Psoas muscle (tissue), 8 donors: ENCODE results near the gene TMEM151A. TPM values are rescaled to one million over a fixed set of nuclear protein-coding genes. Genes with fewer than 3 reads are reported as not detected.

ENCODE experiments used
- ATAC-seq, 4 donors: fragments of 200-7000 bp; cut with Tn5 transposase; one replicate each; pipeline ENCODE4 v1.9.1; 2020; ENCODE audit warnings: moderate library complexity in 3 of 4, mild to moderate bottlenecking in 2 of 4
- DNase-seq, 2 donors: peaks; one replicate each; pipeline ENCODE4 v3.0.0-alpha.2; 2020
- H3K27ac ChIP-seq: fragments of 200-600 bp; one replicate; pipeline ENCODE4 v1.8.0; 2022
- H3K27me3 ChIP-seq, 3 donors: fragments of 200-600 bp in 1 of 3; one replicate each; pipeline versions ENCODE4 v1.6.1 to v1.8.0; 2013 to 2022; ENCODE audit warnings: low read length in 2 of 3, mild to moderate bottlenecking in 2 of 3, moderate library complexity in 1 of 3; ENCODE audit not compliant: insufficient read depth in 3 of 3
- H3K36me3 ChIP-seq, 2 donors: fragments of 200-600 bp in 1 of 2; one replicate each; pipeline versions ENCODE4 v1.6.1 to v1.8.0; 2013 to 2022; ENCODE audit warnings: low read depth in 1 of 2, mild to moderate bottlenecking in 1 of 2, moderate library complexity in 1 of 2; ENCODE audit not compliant: insufficient read depth in 1 of 2
- H3K4me1 ChIP-seq: fragments of 200-600 bp; one replicate; pipeline ENCODE4 v1.8.0; 2022
- H3K4me3 ChIP-seq: fragments of 200-600 bp; one replicate; pipeline ENCODE4 v1.8.0; 2022; ENCODE audit warnings: mild to moderate bottlenecking
- H3K9me3 ChIP-seq: fragments of 200-600 bp; one replicate; pipeline ENCODE4 v1.8.0; 2022
- WGBS, 3 donors: extraction: QIAGEN DNeasy Blood & Tissue Kit; methylation state at CpG; one replicate each; pipeline versions ENCODE4 v1.1.6 to v1.1.7; 2013; 5-methylcytosine and 5-hydroxymethylcytosine counted together
- intact Hi-C, 2 donors: fragments of 100-400 bp; cut with DNase I; formaldehyde crosslinking; loops; one replicate each; pipeline versions ENCODE4 v1.11.0 to v1.14.2; 2022
- polyA plus RNA-seq, 3 donors: library from polyadenylated mRNA; stranded (reverse); fragments of 200-250 nt; gene quantifications; one replicate each; pipeline ENCODE4 v1.2.3, GENCODE V29; 2013
- total RNA-seq, 4 donors: library from RNA; stranded (reverse); fragmentation: NEBNext Ultra II Directional in 2 of 4; extraction: Animal tissue kit (Norgen Biotek cat#: 25700) in 2 of 4; gene quantifications; one replicate each; pipeline versions ENCODE4 v1.2.1 to v1.2.4, GENCODE V29; 2021 to 2023
- TF ChIP-seq, protein P1 (sequence below): fragments of 200-600 bp; IDR thresholded peaks from one replicate; pipeline ENCODE4 v1.8.0; 2022; ENCODE audit warnings: antibody characterized with exemption
- donor health status: healthy with polysubstance abuse.
- donor health status: DM: no; HTN: no; CAD: no; lungs with moderate emphysema.
- donor health status: Bipolar disorder and iron deficiency.
- donor health status: healthy.
- donor health status: DM: yes; HTN: yes; CAD: no.
- donor health status: DM: no; HTN: no; CAD: no.
- donor health status: DM: no; HTN: no; CAD: no.
- donor health status: DM: yes; HTN: yes; CAD: no.

Gene TMEM151A
- total and polyA plus RNA-seq, 7 donors = 0.04 to 0.05 TPM; not detected in 5

DNA sequence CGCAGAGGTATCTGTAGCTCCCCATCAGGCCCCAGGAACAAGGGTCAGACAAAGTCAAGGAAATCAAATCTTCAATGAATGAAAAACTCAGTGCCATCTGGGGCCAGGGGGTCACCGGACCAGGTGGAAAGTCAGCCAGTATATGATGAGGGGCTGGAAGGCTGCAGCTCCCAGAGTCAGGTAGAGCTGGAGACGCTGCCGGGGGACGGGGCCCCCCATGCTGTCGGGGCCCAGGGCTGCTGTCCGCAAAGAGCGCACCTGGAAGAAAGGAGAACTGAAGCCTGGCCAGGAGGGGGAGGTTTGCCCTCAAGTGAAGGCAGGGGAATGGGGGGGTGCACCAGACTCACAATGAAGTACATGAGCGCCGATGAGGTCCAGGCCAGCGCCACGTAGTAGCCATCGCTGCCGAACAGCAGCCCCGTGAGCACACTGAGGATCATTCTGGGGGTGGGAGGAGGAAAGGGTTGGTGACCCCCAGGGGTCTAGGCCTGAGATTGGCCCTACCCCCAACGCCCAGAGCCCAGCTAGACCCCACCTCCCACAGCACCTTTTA is 7.1 kb upstream of the TMEM151A start:
- Histone ChIP-seq H3K4me3 (no peak overlapping the region), H3K27me3 (peaks cover 0 to 3% (median 0%) of the 10 kb centered on the region in 3 donors), H3K27ac (no peak overlapping the region), H3K4me1 (peaks cover 15% of the 10 kb centered on the region), H3K9me3 (no peaks in the 10 kb centered on the region), H3K36me3 (peaks cover 6 to 31% of the 10 kb centered on the region in 2 donors)
- 91 to 94% (median 92%) methylated on average over 9 to 16 of the region's 16 CpGs for WGBS, 3 donors
- no peak for ATAC-seq
- DNase-seq = no peak
- intact Hi-C loops = no loop called here
- TF ChIP-seq, protein P1, sequence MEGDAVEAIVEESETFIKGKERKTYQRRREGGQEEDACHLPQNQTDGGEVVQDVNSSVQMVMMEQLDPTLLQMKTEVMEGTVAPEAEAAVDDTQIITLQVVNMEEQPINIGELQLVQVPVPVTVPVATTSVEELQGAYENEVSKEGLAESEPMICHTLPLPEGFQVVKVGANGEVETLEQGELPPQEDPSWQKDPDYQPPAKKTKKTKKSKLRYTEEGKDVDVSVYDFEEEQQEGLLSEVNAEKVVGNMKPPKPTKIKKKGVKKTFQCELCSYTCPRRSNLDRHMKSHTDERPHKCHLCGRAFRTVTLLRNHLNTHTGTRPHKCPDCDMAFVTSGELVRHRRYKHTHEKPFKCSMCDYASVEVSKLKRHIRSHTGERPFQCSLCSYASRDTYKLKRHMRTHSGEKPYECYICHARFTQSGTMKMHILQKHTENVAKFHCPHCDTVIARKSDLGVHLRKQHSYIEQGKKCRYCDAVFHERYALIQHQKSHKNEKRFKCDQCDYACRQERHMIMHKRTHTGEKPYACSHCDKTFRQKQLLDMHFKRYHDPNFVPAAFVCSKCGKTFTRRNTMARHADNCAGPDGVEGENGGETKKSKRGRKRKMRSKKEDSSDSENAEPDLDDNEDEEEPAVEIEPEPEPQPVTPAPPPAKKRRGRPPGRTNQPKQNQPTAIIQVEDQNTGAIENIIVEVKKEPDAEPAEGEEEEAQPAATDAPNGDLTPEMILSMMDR = no peak

DNA sequence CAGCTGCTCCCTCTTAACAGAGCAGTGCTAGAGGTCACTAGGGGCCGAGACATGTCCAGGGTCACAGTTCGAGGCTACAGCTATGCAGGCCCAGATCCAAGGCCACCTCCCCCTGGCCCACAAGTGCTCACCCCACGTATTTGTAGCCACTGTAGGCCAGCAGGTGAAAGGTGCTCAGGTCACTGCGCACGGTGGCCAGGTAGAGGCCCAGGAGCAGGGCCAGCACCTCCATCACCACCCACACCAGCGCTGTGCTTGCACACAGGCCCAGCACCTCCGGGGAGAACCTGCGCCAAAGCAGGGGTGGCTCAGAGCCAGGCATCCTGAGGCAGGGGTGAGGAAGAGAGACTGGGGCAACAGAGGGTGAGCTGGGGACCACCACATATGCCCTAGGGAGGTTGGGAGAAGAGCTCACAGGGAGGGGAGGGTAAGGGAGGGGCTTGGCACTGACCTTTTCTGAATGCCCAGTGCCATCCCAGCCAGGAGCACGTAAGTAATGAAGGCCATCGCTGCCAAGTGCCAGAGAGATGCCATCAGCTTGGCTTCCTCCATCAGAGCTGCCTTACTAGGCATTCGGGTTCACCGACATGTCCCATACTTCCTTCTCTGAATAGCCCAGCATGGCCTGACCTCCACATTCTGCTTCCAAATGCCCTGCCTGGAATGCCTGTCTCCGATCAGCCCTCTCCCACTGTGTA is 6.3 kb upstream of the TMEM151A start:
- WGBS, 3 donors = 67 to 72% (median 70%) methylated on average over 13 of the region's 13 CpGs

DNA sequence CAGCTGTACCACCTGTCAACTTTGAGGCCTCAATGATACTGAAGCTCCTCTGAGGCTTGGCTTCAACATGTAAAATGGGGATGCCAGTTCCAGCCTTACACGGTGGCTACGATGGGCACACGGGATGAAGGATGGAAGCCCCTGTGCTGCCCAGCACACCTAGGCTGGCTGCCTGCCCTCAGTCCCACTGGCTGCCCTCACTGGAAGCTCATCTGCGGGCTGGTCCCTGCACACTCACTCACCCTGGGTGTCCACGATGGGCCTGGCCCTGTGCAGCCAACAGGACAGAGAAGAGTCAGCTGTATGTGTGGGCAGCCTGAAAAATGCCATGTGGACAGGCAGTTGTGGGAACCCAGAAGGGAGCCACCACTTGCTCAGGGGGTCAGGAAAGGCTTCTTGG is 5.0 kb upstream of the TMEM151A start:
- ATAC-seq (no peak), DNase-seq (no peak)
- H3K36me3 ChIP-seq = peaks cover 6 to 31% of the 10 kb centered on the region in 2 donors
- TF ChIP-seq, protein P1 = no peak
- H3K27me3 ChIP-seq = peaks cover 0 to under 1% (median 0%) of the 10 kb centered on the region in 3 donors
- intact Hi-C loops = no loop called here
- no peaks in the 10 kb centered on the region for H3K9me3 ChIP-seq
- no peak overlapping the region for H3K27ac ChIP-seq
- 74 to 82% (median 82%) methylated on average over 5 of the region's 5 CpGs for WGBS, 3 donors
- H3K4me3 ChIP-seq = no peak overlapping the region
- peaks cover 22% of the 10 kb centered on the region for H3K4me1 ChIP-seq

More for the DNA sequence above, 6.3 kb upstream of the TMEM151A start:
- no peak for ATAC-seq
- intact Hi-C loops = no loop called here
- H3K27me3 ChIP-seq = no peaks in the 10 kb centered on the region
- TF ChIP-seq, protein P1 = no peak
- H3K9me3 ChIP-seq = no peaks in the 10 kb centered on the region
- no peak for DNase-seq
- H3K27ac ChIP-seq = no peak overlapping the region
- peaks cover 6 to 31% of the 10 kb centered on the region in 2 donors for H3K36me3 ChIP-seq
- peaks cover 22% of the 10 kb centered on the region for H3K4me1 ChIP-seq
- no peak overlapping the region for H3K4me3 ChIP-seq

DNA sequence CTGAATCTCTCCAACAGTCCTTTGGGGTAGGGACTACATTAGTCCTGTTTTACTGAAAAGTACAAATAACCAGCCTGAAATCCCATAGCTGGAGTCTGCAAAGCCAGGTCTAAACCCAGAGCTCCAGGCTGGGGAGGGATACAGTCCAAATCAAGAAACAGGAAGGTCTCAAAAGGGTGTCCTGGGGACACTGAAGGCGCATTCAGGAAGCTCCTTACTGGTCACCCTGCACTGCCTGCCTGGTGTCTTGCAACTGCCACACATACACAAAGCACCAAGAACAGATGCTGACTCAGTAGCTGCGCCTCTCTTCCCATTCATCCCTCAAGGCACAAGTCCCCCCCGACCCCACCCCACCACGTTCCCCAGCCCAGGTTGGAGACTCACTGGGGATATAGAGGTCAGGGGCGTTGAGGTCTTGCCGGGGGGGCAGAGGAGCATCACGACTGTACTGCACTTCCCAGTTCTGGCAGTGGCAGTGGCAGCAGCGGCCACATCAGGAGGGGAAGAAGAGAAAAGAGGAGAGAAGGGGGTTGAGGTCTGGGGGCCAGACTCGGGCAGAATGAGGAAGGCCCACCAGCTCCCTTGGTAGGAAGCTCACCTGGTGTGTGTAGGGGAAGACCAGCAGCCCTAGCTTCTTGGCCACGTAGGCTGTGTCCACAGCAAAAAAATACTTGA is 4.3 kb upstream of the TMEM151A start:
- H3K27ac ChIP-seq = no peak overlapping the region

More for the DNA sequence above, 4.3 kb upstream of the TMEM151A start:
- Histone ChIP-seq H3K9me3 (no peaks in the 10 kb centered on the region), H3K27me3 (peaks cover 0 to 7% (median 4%) of the 10 kb centered on the region in 3 donors), H3K4me3 (peak overlapping the region; percentile 96), H3K36me3 (peaks cover 6 to 31% of the 10 kb centered on the region in 2 donors), H3K4me1 (peaks cover 22% of the 10 kb centered on the region)
- intact Hi-C loops = no loop called here
- WGBS, 3 donors = 74 to 78% (median 77%) methylated on average over 10 of the region's 10 CpGs
- TF ChIP-seq, protein P1 = no peak
- ATAC-seq (no peak), DNase-seq (no peak)
